HL-60 (cell line): ENCODE measurements around the gene LEPR.

ENCODE experiments used
- DNase-seq, 2 experiments: peaks; one replicate each; pipeline ENCODE4 v3.0.0-alpha.2; 2010 to 2020; ENCODE audit warnings: low read depth in 1 of 2, low spot score in 1 of 2
- H3K27ac ChIP-seq: fragments of 250-450 bp; sonication (Bioruptor Pico); replicated peaks from 2 replicates; pipeline ENCODE4 v1.5.1; 2020; ENCODE audit warnings: mild to moderate bottlenecking, moderate library complexity
- H3K27me3 ChIP-seq: fragments of 250-450 bp; sonication (Bioruptor Pico); 2 replicates; pipeline ENCODE4 v1.5.1; 2021; ENCODE audit warnings: mild to moderate bottlenecking, moderate library complexity; ENCODE audit not compliant: insufficient read depth, poor library complexity, severe bottlenecking
- H3K4me3 ChIP-seq: replicated peaks from 2 replicates; pipeline ENCODE4 v1.5.1; 2011; ENCODE audit warnings: mild to moderate bottlenecking, control low read depth, low read length; ENCODE audit not compliant: insufficient read depth
- GABPA ChIP-seq: IDR thresholded peaks from 2 replicates; pipeline ENCODE4 v1.6.1; 2012; ENCODE audit warnings: low read depth
- POLR2AphosphoS5 ChIP-seq: IDR thresholded peaks from 2 replicates; pipeline ENCODE4 v1.6.1; 2012; ENCODE audit warnings: low read depth
- SPI1 ChIP-seq: IDR thresholded peaks from 2 replicates; pipeline ENCODE4 v1.6.1; 2012; ENCODE audit warnings: low read depth, mild to moderate bottlenecking, borderline replicate concordance
- TF ChIP-seq, protein P1 (sequence below): IDR thresholded peaks from 2 replicates; pipeline ENCODE4 v1.6.1; 2012; ENCODE audit warnings: low read depth; ENCODE audit not compliant: insufficient replicate concordance
- TF ChIP-seq, protein P2 (sequence below): IDR thresholded peaks from one replicate; pipeline ENCODE4 v1.5.1; 2011; ENCODE audit warnings: low read length, control low read depth, inconsistent platforms; ENCODE audit not compliant: insufficient read depth

LEPR gene

DNA sequence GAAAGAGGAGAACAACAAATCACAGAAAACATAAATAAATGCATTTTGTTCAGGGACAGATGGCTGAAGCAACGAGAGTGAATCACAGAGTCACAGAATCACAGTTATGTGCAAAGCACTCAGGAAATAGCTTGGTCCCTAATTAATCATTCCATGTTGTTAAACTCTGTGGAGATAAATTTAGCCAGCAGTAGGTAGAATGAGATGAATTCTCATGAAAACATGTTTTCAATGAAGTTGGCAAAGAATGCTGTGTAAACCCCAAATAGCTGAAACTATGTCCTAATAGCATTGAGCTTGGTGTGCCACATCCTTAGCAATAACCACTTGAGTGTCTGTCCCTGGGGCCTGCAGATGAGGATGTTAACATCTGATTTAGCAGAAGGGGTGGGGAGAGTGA is 20.4 kb downstream of the LEPR start:
- Histone ChIP-seq H3K27me3 (no peaks in the 10 kb centered on the region), H3K27ac (no peak overlapping the region), H3K4me3 (no peak overlapping the region)
- TF ChIP-seq GABPA = no peak
- TF ChIP-seq, protein P1, sequence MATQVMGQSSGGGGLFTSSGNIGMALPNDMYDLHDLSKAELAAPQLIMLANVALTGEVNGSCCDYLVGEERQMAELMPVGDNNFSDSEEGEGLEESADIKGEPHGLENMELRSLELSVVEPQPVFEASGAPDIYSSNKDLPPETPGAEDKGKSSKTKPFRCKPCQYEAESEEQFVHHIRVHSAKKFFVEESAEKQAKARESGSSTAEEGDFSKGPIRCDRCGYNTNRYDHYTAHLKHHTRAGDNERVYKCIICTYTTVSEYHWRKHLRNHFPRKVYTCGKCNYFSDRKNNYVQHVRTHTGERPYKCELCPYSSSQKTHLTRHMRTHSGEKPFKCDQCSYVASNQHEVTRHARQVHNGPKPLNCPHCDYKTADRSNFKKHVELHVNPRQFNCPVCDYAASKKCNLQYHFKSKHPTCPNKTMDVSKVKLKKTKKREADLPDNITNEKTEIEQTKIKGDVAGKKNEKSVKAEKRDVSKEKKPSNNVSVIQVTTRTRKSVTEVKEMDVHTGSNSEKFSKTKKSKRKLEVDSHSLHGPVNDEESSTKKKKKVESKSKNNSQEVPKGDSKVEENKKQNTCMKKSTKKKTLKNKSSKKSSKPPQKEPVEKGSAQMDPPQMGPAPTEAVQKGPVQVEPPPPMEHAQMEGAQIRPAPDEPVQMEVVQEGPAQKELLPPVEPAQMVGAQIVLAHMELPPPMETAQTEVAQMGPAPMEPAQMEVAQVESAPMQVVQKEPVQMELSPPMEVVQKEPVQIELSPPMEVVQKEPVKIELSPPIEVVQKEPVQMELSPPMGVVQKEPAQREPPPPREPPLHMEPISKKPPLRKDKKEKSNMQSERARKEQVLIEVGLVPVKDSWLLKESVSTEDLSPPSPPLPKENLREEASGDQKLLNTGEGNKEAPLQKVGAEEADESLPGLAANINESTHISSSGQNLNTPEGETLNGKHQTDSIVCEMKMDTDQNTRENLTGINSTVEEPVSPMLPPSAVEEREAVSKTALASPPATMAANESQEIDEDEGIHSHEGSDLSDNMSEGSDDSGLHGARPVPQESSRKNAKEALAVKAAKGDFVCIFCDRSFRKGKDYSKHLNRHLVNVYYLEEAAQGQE = no peak
- no peak for TF ChIP-seq SPI1
- TF ChIP-seq, protein P2, sequence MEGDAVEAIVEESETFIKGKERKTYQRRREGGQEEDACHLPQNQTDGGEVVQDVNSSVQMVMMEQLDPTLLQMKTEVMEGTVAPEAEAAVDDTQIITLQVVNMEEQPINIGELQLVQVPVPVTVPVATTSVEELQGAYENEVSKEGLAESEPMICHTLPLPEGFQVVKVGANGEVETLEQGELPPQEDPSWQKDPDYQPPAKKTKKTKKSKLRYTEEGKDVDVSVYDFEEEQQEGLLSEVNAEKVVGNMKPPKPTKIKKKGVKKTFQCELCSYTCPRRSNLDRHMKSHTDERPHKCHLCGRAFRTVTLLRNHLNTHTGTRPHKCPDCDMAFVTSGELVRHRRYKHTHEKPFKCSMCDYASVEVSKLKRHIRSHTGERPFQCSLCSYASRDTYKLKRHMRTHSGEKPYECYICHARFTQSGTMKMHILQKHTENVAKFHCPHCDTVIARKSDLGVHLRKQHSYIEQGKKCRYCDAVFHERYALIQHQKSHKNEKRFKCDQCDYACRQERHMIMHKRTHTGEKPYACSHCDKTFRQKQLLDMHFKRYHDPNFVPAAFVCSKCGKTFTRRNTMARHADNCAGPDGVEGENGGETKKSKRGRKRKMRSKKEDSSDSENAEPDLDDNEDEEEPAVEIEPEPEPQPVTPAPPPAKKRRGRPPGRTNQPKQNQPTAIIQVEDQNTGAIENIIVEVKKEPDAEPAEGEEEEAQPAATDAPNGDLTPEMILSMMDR = no peak
- TF ChIP-seq POLR2AphosphoS5 = no peak
- DNase-seq = no peak

DNA sequence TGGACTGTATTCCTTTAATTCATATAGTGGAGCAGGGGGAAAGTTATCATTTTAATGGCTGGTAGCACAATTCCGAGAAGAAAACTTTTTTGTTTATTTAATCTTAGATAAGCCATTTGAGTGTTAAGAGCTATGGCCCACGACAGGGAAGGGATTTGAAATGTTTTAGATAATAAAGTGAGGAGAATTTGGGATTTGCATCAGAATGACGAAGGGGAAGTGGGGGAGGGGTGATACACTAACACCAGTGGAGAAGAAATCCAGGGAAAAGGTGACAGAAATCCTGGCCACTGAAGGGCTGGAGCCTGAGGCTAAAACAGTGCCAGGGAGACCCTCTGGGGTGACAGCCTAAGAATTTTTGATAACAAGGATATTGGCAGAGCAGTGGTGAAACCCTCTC is 21.0 kb downstream of the LEPR start:
- H3K27ac ChIP-seq = no peak overlapping the region
- H3K27me3 ChIP-seq = no peaks in the 10 kb centered on the region
- TF ChIP-seq, protein P1 = no peak
- TF ChIP-seq SPI1 (no peak), POLR2AphosphoS5 (no peak), GABPA (no peak)
- TF ChIP-seq, protein P2 = no peak
- H3K4me3 ChIP-seq = no peak overlapping the region
- no peak for DNase-seq

DNA sequence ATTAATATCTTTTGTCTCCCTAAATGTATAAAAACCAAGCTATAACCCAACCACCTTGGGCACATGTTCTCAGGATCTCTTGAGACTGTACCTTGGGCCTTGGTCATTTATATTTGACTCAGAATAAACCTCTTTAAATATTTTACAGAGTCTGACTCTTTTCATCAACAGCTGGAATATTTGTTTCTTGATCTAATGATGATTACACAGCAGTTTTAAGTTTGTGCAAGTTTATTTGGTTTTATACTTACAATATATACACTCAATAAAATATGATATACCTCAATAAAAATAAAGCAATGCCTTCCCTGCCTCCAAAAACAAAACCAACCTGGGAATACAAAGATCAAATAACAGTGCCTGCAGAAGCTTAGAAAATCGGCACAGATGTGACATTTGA is 22.0 kb downstream of the LEPR start:
- H3K27me3 ChIP-seq = no peaks in the 10 kb centered on the region
- DNase-seq = no peak
- H3K4me3 ChIP-seq = no peak overlapping the region
- no peak overlapping the region for H3K27ac ChIP-seq
- TF ChIP-seq, protein P2 = no peak
- TF ChIP-seq SPI1 = no peak
- TF ChIP-seq GABPA = no peak
- TF ChIP-seq, protein P1 = no peak
- no peak for TF ChIP-seq POLR2AphosphoS5
